Activated CD8-positive, alpha-beta memory T cell treated with anti-CD3 and anti-CD28 coated beads, Interleukin-2, amount 10 ng/mL, durations not matched to agents 7 days and 5 days (primary cell): Measurements from ENCODE around the gene COP1. TPM values are rescaled to one million over a fixed set of nuclear protein-coding genes. Genes with fewer than 3 reads are reported as not detected.
"Not testable (repeated sequence)": the region's sequence is repeated elsewhere in the genome, so short reads cannot be mapped to it uniquely, and the experiment has no call there.

Source experiments
- ATAC-seq: fragments of 150-1000 bp; cut with Tn5 transposase; one replicate; pipeline ENCODE4 v1.10.0; 2021; ENCODE audit warnings: moderate library complexity
- CTCF ChIA-PET: fragments of 350-600 bp; sonication (Branson Sonifier 250); formaldehyde crosslinking; loops from one replicate; lab custom pipeline; 2021; ENCODE audit warnings: antibody characterized with exemption; lab: Charles Lee
- DNase-seq: peaks from one replicate; pipeline ENCODE4 v3.0.0-alpha.2; 2020
- H3K27ac Mint-ChIP-seq: one replicate; pipeline ENCODE4 v1.8.0; 2021; ENCODE audit warnings: mild to moderate bottlenecking, mixed read lengths
- H3K27me3 Mint-ChIP-seq: one replicate; pipeline ENCODE4 v1.8.0; 2021; ENCODE audit warnings: mixed read lengths
- H3K36me3 Mint-ChIP-seq: one replicate; pipeline ENCODE4 v1.8.0; 2021; ENCODE audit warnings: mild to moderate bottlenecking, mixed read lengths
- H3K4me1 Mint-ChIP-seq: one replicate; pipeline ENCODE4 v1.8.0; 2021; ENCODE audit warnings: mixed read lengths
- H3K4me3 Mint-ChIP-seq: one replicate; pipeline ENCODE4 v1.8.0; 2021; ENCODE audit warnings: mild to moderate bottlenecking, moderate library complexity, mixed read lengths
- H3K9me3 Mint-ChIP-seq: one replicate; pipeline ENCODE4 v1.8.0; 2022; ENCODE audit warnings: low read depth, mixed read lengths
- total RNA-seq, 2 experiments: library from RNA; stranded (reverse); gene quantifications; one replicate each; pipeline ENCODE4 v1.2.3, GENCODE V29; 2021

The COP1 gene
- total RNA-seq, 2 experiments from 2014 or later: 37.5 to 47.8 TPM

- no peak for ATAC-seq
- Mint-ChIP-seq H3K4me3 (no peak overlapping the region), H3K36me3 (peaks cover 30% of the 10 kb centered on the region), H3K9me3 (peaks cover 2% of the 10 kb centered on the region), H3K27ac (no peak overlapping the region), H3K27me3 (no peaks in the 10 kb centered on the region), H3K4me1 (no peaks in the 10 kb centered on the region)
- CTCF ChIA-PET: no interaction called here
- DNase-seq: no peak
Measured at GRCh38 chr1:176033474-176033873, 173.6 kb downstream of the COP1 start.

- Mint-ChIP-seq H3K27me3 (no peaks in the 10 kb centered on the region), H3K36me3 (peaks cover 27% of the 10 kb centered on the region), H3K4me3 (no peak overlapping the region), H3K27ac (no peak overlapping the region), H3K4me1 (peaks cover 3% of the 10 kb centered on the region), H3K9me3 (no peaks in the 10 kb centered on the region)
- CTCF ChIA-PET: no interaction called here
- ATAC-seq: no peak
- no peak for DNase-seq
Measured at GRCh38 chr1:176032040-176032645, 174.9 kb downstream of the COP1 start.

- no peak for ATAC-seq
- no peaks in the 10 kb centered on the region for H3K9me3 Mint-ChIP-seq
- H3K4me1 Mint-ChIP-seq: peaks cover 3% of the 10 kb centered on the region
- H3K27me3 Mint-ChIP-seq: no peaks in the 10 kb centered on the region
- H3K27ac Mint-ChIP-seq: no peak overlapping the region
- H3K4me3 Mint-ChIP-seq: no peak overlapping the region
- CTCF ChIA-PET: no interaction called here
- H3K36me3 Mint-ChIP-seq: peaks cover 16% of the 10 kb centered on the region
- DNase-seq: no peak
Measured at GRCh38 chr1:176029609-176030008, 177.5 kb downstream of the COP1 start.

- H3K36me3 Mint-ChIP-seq: peaks cover 17% of the 10 kb centered on the region
Measured at GRCh38 chr1:176029155-176029554, 177.9 kb downstream of the COP1 start.

GRCh38 chr1:176027934-176028333 lies 179.2 kb downstream of the COP1 start:
- not testable (repeated sequence) for ATAC-seq

More at GRCh38 chr1:176029155-176029554, 177.9 kb downstream of the COP1 start:
- Mint-ChIP-seq H3K4me3 (no peak overlapping the region), H3K27ac (no peak overlapping the region), H3K27me3 (no peaks in the 10 kb centered on the region), H3K9me3 (no peaks in the 10 kb centered on the region), H3K4me1 (peaks cover 5% of the 10 kb centered on the region)
- CTCF ChIA-PET: no interaction called here
- no peak for ATAC-seq
- DNase-seq: no peak

DNA sequence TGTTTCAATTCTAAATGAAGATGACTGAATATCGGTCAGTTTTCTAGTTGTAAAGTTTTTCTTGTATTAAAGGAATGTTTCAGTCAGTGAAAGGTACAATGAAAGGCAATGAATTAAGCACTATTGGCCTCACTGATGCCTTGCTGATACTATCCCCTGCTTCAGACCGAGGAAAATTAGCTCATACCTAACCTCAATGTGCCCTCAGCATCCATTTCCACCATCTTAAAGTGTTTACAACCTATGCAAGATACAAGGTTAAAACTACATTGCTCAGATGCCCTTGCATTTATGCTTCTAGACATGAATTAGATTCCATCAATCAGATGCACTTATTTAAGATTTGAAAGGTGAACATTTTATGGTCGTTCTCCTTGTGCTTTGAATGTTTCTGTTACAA lies 184.5 kb downstream of the COP1 start:
- Mint-ChIP-seq H3K4me1 (peaks cover 2% of the 10 kb centered on the region), H3K9me3 (no peaks in the 10 kb centered on the region), H3K4me3 (no peak overlapping the region), H3K27me3 (no peaks in the 10 kb centered on the region), H3K36me3 (peaks cover 25% of the 10 kb centered on the region), H3K27ac (no peak overlapping the region)
- DNase-seq (no peak), ATAC-seq (no peak)
- CTCF ChIA-PET: no interaction called here

More at GRCh38 chr1:176027934-176028333, 179.2 kb downstream of the COP1 start:
- DNase-seq, H3K4me3 Mint-ChIP-seq, H3K4me1 Mint-ChIP-seq, H3K9me3 Mint-ChIP-seq, H3K27me3 Mint-ChIP-seq, CTCF ChIA-PET, H3K27ac Mint-ChIP-seq: not testable (repeated sequence)
- peaks cover 19% of the 10 kb centered on the region for H3K36me3 Mint-ChIP-seq

- Mint-ChIP-seq H3K4me1 (no peaks in the 10 kb centered on the region), H3K9me3 (no peaks in the 10 kb centered on the region), H3K4me3 (no peak overlapping the region), H3K27ac (no peak overlapping the region), H3K27me3 (no peaks in the 10 kb centered on the region), H3K36me3 (peaks cover 18% of the 10 kb centered on the region)
- ATAC-seq (no peak), DNase-seq (no peak)
- CTCF ChIA-PET: no interaction called here
Measured at GRCh38 chr1:176017722-176018121, 189.4 kb downstream of the COP1 start.

DNA sequence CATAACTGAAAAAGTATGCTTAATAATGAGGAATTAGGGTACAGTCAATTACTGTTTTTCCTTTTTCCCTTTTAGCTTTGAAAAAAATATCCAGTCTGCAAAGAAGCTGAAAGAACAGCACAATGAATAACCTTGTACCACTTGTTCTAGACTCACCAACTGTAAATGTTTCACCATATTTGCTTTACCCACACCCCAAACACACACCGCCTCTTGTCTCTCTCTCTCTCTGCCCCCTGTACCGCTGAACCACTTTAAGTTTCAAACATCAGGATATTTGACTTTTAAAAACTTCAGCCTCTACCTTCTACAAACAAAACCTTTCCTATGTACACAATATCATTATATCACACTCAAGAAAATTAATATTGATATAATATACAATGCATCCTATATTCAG lies 197.1 kb downstream of the COP1 start:
- peaks cover 20% of the 10 kb centered on the region for H3K36me3 Mint-ChIP-seq
- CTCF ChIA-PET: interaction anchor here (0.7 kb wide), 1 partner anchor 882 kb away, joined by 3 read pairs; no protein-coding TSS in a partner anchor
- peaks cover 4% of the 10 kb centered on the region for H3K9me3 Mint-ChIP-seq
- H3K4me1 Mint-ChIP-seq: no peaks in the 10 kb centered on the region
- ATAC-seq (no peak), DNase-seq (no peak)
- no peak overlapping the region for H3K4me3 Mint-ChIP-seq
- H3K27ac Mint-ChIP-seq: no peak overlapping the region
- no peaks in the 10 kb centered on the region for H3K27me3 Mint-ChIP-seq

DNA sequence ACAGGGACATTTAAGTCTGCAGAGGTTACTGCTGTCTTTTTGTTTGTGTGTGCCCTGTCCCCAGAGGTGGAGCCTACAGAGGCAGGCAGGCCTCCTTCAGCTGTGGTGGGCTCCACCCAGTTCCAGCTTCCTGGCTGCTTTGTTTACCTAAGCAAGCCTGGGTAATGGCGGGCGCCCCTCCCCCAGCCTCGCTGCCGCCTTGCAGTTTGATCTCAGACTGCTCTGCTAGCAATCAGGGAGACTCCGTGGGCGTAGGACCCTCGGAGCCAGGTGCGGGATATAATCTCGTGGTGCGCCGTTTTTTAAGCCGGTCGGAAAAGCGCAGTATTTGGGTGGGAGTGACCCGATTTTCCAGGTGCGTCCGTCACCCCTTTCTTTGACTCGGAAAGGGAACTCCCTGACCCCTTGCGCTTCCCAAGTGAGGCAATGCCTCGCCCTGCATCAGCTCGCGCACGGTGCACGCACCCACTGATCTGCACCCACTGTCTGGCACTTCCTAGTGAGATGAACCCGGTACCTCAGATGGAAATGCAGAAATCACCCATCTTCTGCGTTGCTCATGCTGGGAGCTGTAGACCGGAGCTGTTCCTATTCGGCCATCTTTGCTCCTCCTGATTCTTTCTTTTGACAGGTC lies 199.2 kb downstream of the COP1 start:
- H3K27ac Mint-ChIP-seq, H3K9me3 Mint-ChIP-seq, H3K4me1 Mint-ChIP-seq, ATAC-seq, CTCF ChIA-PET, H3K27me3 Mint-ChIP-seq, H3K4me3 Mint-ChIP-seq, DNase-seq: not testable (repeated sequence)
- H3K36me3 Mint-ChIP-seq: peaks cover 16% of the 10 kb centered on the region

DNA sequence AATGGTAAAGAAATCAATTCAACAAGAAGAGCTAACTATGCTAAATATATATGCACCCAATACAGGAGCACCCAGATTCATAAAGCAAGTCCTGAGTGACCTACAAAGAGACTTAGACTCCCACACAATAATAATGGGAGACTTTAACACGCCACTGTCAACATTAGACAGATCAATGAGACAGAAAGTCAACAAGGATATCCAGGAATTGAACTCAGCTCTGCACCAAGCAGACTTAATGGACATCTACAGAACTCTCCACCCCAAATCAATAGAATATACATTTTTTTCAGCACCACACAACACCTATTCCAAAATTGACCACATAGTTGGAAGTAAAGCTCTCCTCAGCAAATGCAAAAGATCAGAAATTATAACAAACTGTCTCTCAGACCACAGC lies 212.4 kb downstream of the COP1 start:
- H3K27ac Mint-ChIP-seq, CTCF ChIA-PET, H3K9me3 Mint-ChIP-seq, H3K27me3 Mint-ChIP-seq, H3K4me3 Mint-ChIP-seq, H3K4me1 Mint-ChIP-seq, ATAC-seq, DNase-seq: not testable (repeated sequence)
- peaks cover 16% of the 10 kb centered on the region for H3K36me3 Mint-ChIP-seq

GRCh38 chr1:175992825-175993224 lies 214.3 kb downstream of the COP1 start:
- H3K27me3 Mint-ChIP-seq, DNase-seq, ATAC-seq, CTCF ChIA-PET, H3K4me3 Mint-ChIP-seq, H3K27ac Mint-ChIP-seq, H3K9me3 Mint-ChIP-seq, H3K4me1 Mint-ChIP-seq: not testable (repeated sequence)
- peaks cover 28% of the 10 kb centered on the region for H3K36me3 Mint-ChIP-seq

GRCh38 chr1:175992202-175992601 lies 214.9 kb downstream of the COP1 start:
- H3K4me1 Mint-ChIP-seq, DNase-seq, H3K4me3 Mint-ChIP-seq, ATAC-seq, H3K9me3 Mint-ChIP-seq, H3K27me3 Mint-ChIP-seq, H3K27ac Mint-ChIP-seq, CTCF ChIA-PET: not testable (repeated sequence)
- peaks cover 32% of the 10 kb centered on the region for H3K36me3 Mint-ChIP-seq

- CTCF ChIA-PET: no interaction called here
- H3K9me3 Mint-ChIP-seq: peaks cover 17% of the 10 kb centered on the region
- no peaks in the 10 kb centered on the region for H3K4me1 Mint-ChIP-seq
- H3K27me3 Mint-ChIP-seq: no peaks in the 10 kb centered on the region
- peaks cover 73% of the 10 kb centered on the region for H3K36me3 Mint-ChIP-seq
- no peak overlapping the region for H3K27ac Mint-ChIP-seq
- ATAC-seq (no peak), DNase-seq (no peak)
- H3K4me3 Mint-ChIP-seq: no peak overlapping the region
Measured at GRCh38 chr1:175984813-175985212, 222.3 kb downstream of the COP1 start.

GRCh38 chr1:175984057-175984812 lies 222.9 kb downstream of the COP1 start:
- Mint-ChIP-seq H3K9me3 (peaks cover 17% of the 10 kb centered on the region), H3K27me3 (no peaks in the 10 kb centered on the region), H3K36me3 (peaks cover 72% of the 10 kb centered on the region), H3K4me1 (no peaks in the 10 kb centered on the region), H3K27ac (no peak overlapping the region), H3K4me3 (no peak overlapping the region)
- DNase-seq (no peak), ATAC-seq (no peak)
- CTCF ChIA-PET: no interaction called here
